ENCODE results near the gene DUSP15. TPM values are rescaled to one million over a fixed set of nuclear protein-coding genes. Genes with fewer than 3 reads are reported as not detected.
A peak's percentile ranks its signal among the peaks of the same experiment; 100 is the strongest.

Gene DUSP15
- total and polyA plus RNA-seq, 2 experiments from 2014 or later = 7.2 to 20.3 TPM

DNA sequence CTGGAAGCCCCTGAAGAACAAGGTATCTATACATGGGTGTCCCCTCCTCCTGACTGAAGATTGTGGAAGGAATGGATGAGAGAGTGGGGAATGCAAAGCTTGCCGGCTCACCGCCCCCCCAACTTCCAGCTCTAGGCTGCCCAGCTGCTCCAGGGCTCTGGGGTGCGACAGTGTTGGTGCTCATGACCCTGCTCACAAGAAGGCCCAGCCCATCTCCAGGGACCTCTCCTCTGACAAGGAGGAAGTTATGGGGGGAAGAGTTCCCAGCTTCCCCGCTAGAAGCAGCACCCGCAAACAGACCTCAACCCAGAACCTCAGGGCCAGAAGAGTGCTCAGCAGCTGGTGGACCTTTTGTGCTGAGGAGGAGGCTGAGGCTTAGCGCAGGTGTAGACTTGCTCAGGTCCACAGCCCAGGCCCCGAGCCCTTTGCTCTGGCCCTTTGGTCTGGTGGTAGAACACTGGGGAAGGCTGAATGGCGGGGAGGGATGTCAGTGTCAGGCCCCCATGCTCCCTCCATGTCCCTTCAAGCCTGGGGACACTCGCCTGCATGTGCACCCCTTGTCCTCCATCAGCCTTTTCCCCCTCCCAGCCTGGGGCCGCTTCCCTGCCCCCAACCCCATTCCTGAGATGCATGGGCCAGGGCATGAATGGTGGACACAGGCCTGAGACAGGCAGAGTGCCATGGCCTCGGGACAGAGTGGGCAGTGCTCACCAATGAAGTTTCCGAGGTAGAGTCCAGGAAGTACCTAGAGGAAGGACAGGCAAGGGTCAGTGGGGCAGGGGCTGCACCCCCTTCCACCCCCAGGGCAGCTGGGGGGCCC, 1.3 kb downstream of the DUSP15 start:
- no peaks in the 10 kb centered on the region for H3K9me3 ChIP-seq (ENCODE audit: low read depth)
- TF ChIP-seq, protein P1, sequence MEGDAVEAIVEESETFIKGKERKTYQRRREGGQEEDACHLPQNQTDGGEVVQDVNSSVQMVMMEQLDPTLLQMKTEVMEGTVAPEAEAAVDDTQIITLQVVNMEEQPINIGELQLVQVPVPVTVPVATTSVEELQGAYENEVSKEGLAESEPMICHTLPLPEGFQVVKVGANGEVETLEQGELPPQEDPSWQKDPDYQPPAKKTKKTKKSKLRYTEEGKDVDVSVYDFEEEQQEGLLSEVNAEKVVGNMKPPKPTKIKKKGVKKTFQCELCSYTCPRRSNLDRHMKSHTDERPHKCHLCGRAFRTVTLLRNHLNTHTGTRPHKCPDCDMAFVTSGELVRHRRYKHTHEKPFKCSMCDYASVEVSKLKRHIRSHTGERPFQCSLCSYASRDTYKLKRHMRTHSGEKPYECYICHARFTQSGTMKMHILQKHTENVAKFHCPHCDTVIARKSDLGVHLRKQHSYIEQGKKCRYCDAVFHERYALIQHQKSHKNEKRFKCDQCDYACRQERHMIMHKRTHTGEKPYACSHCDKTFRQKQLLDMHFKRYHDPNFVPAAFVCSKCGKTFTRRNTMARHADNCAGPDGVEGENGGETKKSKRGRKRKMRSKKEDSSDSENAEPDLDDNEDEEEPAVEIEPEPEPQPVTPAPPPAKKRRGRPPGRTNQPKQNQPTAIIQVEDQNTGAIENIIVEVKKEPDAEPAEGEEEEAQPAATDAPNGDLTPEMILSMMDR (IDR thresholded peaks at IDR 0.05; ENCODE audit: low read depth, low read length) = no peak
- H3K27ac ChIP-seq = no peak overlapping the region
- no peak for DNase-seq (ENCODE audit: low read depth in 1 of 2, low spot score in 1 of 2)
- H3K4me3 ChIP-seq = peak overlapping the region; percentile 65
- H3K27me3 ChIP-seq = no peaks in the 10 kb centered on the region
- H3K4me1 ChIP-seq (ENCODE audit: low read depth) = peaks cover 3% of the 10 kb centered on the region
- H3K36me3 ChIP-seq = no peaks in the 10 kb centered on the region

DNA sequence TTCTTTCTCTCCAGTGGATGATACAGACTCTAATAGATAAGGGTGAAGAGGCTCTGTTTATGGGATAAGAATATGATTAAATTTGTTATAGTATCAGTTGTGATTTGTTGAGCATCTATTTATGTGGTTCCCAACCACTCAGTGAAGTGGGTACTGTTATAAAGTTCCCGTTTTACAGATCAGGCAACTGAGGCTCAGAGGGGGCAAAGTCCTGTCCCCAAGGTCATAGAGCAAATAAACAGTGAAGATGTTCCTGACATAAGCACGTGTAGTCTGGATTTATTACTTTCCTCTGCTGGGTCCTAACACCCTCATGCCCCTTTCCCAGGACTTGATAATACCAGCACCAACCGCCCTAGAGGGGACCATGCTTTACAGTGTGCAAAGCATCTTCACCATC, 4.1 kb downstream of the DUSP15 start:
- DNase-seq (ENCODE audit: low read depth in 1 of 2, low spot score in 1 of 2) = no peak
- no peaks in the 10 kb centered on the region for H3K9me3 ChIP-seq (ENCODE audit: low read depth)
- no peaks in the 10 kb centered on the region for H3K27me3 ChIP-seq
- no peaks in the 10 kb centered on the region for H3K36me3 ChIP-seq
- TF ChIP-seq, protein P1 (IDR thresholded peaks at IDR 0.05; ENCODE audit: low read depth, low read length) = no peak
- no peak overlapping the region for H3K27ac ChIP-seq
- peaks cover 3% of the 10 kb centered on the region for H3K4me1 ChIP-seq (ENCODE audit: low read depth)
- no peak overlapping the region for H3K4me3 ChIP-seq

DNA sequence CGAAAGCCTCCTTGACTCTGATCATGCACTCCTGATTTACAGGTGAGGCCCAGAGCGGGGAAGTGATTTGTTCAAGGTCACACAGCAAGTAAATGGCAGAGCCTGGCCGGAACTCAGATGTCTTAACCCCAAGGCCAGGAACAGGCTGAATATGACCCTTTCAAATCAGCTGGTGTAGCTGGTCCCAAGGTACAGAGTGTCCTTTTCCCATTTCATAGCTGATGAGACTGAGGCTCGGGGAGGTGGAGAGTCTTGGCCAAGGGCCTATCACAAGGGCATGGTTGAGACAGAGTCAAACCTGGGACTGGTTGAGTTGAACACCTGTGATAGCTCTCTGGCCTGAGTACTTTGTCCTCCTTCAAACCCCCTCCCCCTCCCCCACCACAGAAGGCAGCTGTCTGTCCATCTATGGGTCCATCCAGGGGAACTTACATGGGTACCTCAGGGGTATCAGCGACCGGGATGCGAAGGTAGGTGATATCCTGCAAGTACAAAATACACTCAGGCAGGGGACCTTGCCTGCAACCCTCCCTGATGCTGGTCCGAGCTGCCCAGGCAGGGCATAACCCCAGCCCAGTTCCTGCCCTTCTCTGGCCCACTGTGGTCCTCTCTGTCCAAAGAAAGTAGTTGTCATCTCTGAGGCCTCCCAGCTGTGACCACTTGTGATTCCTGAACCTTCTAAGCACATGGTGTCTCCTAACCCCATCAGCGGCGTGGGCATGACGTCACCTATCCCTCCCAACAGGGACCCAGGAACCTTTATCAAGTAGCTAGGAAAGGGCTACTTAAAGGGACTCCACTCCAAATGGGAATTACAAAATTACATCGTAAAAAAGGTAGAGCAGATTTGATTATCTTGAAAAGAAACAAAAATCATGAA, 5.6 kb downstream of the DUSP15 start:
- H3K27me3 ChIP-seq = no peaks in the 10 kb centered on the region
- peaks cover 8% of the 10 kb centered on the region for H3K4me1 ChIP-seq (ENCODE audit: low read depth)
- DNase-seq (ENCODE audit: low read depth in 1 of 2, low spot score in 1 of 2) = no peak
- H3K9me3 ChIP-seq (ENCODE audit: low read depth) = no peaks in the 10 kb centered on the region
- no peaks in the 10 kb centered on the region for H3K36me3 ChIP-seq
- H3K27ac ChIP-seq = no peak overlapping the region
- TF ChIP-seq, protein P1 (IDR thresholded peaks at IDR 0.05; ENCODE audit: low read depth, low read length) = no peak
- no peak overlapping the region for H3K4me3 ChIP-seq

DNA sequence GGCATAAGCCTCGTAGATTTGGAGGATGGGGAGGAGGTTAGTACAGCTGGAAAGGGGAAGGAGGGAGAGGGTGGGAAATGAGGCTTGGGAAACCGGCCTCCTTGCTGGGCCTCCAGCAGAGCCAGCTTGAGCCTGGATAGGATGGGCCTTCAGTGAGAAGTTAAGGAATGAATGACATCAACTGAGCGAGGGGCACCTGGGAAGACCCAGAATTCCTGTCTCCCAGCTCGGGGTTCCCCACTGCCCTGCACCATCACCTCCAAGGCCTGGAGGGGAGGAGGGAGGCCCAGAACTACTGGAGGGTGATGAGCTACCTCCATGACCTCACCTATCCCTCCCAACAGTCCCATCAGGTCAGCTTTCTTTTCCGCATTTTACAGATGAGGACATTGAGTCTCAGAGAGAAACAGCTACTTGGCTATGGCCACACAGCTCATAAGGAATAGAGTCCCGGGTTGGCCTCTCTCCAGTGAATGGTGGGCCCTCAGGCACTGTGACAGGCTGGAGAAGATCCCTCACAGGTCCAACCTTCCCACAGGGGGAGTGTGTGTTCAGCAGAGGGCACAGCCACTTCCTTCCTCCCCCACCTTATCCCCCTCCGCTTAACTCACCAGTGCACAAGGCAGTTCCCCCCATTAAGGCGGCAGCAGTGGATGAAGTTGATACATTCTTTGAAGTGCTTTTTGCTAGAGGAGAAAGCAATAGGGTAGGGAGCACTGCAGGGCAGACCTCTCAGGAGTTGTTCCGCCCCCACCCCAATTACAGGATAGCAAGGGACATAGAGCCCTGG, 6.8 kb downstream of the DUSP15 start:
- Histone ChIP-seq H3K27me3 (no peaks in the 10 kb centered on the region), H3K4me1 (ENCODE audit: low read depth) (peaks cover 5% of the 10 kb centered on the region), H3K9me3 (ENCODE audit: low read depth) (no peaks in the 10 kb centered on the region), H3K36me3 (no peaks in the 10 kb centered on the region), H3K4me3 (no peak overlapping the region), H3K27ac (no peak overlapping the region)
- TF ChIP-seq, protein P1 (IDR thresholded peaks at IDR 0.05; ENCODE audit: low read depth, low read length) = no peak
- no peak for DNase-seq (ENCODE audit: low read depth in 1 of 2, low spot score in 1 of 2)

DNA sequence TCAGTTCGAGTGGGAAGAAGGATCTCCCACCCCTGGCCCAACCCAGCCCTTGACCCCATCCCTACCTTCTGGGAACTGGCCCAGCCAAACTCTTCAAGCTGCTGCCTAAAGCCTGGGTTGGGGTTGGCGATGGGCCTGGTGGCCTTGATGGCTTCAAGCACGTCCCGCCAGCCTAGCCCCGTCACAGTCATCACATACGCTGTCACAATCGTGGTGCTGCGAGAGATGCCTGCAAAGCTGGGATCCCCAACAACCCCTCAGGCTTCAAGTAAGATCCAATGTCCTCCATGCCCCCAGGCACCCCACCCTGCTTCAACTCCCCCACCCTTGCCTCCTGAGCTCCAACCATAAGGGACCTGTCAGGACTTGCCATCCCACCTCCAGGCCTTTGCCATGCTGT, 7.8 kb downstream of the DUSP15 start:
- TF ChIP-seq, protein P1 (IDR thresholded peaks at IDR 0.05; ENCODE audit: low read depth, low read length) = no peak
- Histone ChIP-seq H3K36me3 (no peaks in the 10 kb centered on the region), H3K27me3 (peaks cover 2% of the 10 kb centered on the region), H3K4me3 (no peak overlapping the region), H3K4me1 (ENCODE audit: low read depth) (peaks cover 5% of the 10 kb centered on the region), H3K9me3 (ENCODE audit: low read depth) (no peaks in the 10 kb centered on the region), H3K27ac (no peak overlapping the region)
- DNase-seq (ENCODE audit: low read depth in 1 of 2, low spot score in 1 of 2) = no peak
